HEK293T (cell line): ENCODE measurements around the gene RSRC1.

Experiments
- CTCF ChIA-PET: fragments of 350-600 bp; formaldehyde crosslinking; extraction: SDS; loops from one replicate; lab custom pipeline; 2021; ENCODE audit warnings: antibody characterized with exemption, inconsistent platforms; lab: Yijun Ruan, JAX
- POLR2A ChIA-PET: fragments of 350-600 bp; formaldehyde crosslinking; extraction: SDS; loops from one replicate; lab custom pipeline; 2020; ENCODE audit warnings: antibody characterized with exemption, inconsistent platforms; lab: Yijun Ruan, JAX
- DNase-seq: peaks from one replicate; pipeline ENCODE4 v3.0.0; 2012; ENCODE audit warnings: mixed read lengths; ENCODE audit errors: extremely low spot score
- ARNT ChIP-seq: fragments of 450-650 bp; IDR thresholded peaks from 2 replicates; pipeline ENCODE4 v1.6.1; 2017; ENCODE audit warnings: mild to moderate bottlenecking
- BHLHE40 ChIP-seq: fragments of 450-650 bp; IDR thresholded peaks from 2 replicates; pipeline ENCODE4 v1.6.1; 2016; ENCODE audit warnings: mild to moderate bottlenecking, moderate library complexity, borderline replicate concordance
- CTBP1 ChIP-seq: fragments of 450-650 bp; IDR thresholded peaks from 2 replicates; pipeline ENCODE4 v1.6.1; 2016; ENCODE audit warnings: borderline replicate concordance
- ELF4 ChIP-seq: fragments of 450-650 bp; IDR thresholded peaks from 2 replicates; pipeline ENCODE4 v1.6.1; 2017; ENCODE audit warnings: antibody characterized with exemption
- FOXA1 ChIP-seq: fragments of 450-650 bp; IDR thresholded peaks from 2 replicates; pipeline ENCODE4 v1.6.1; 2016; ENCODE audit warnings: mild to moderate bottlenecking
- FOXK2 ChIP-seq: fragments of 450-650 bp; IDR thresholded peaks from 2 replicates; pipeline ENCODE4 v1.6.1; 2016; ENCODE audit warnings: mild to moderate bottlenecking
- FOXM1 ChIP-seq: fragments of 450-650 bp; IDR thresholded peaks from 2 replicates; pipeline ENCODE4 v1.6.1; 2017; ENCODE audit warnings: mild to moderate bottlenecking, borderline replicate concordance
- HDGF ChIP-seq: fragments of 450-650 bp; IDR thresholded peaks from 2 replicates; pipeline ENCODE4 v1.6.1; 2017; ENCODE audit warnings: antibody characterized with exemption, borderline replicate concordance
- L3MBTL2 ChIP-seq: fragments of 450-650 bp; conservative IDR thresholded peaks from 2 replicates; pipeline ENCODE4 v1.6.1; 2016; ENCODE audit warnings: mild to moderate bottlenecking
- LEF1 ChIP-seq: fragments of 450-650 bp; IDR thresholded peaks from 2 replicates; pipeline ENCODE4 v1.6.1; 2017; ENCODE audit warnings: mild to moderate bottlenecking, borderline replicate concordance
- NFRKB ChIP-seq: fragments of 450-650 bp; IDR thresholded peaks from 2 replicates; pipeline ENCODE4 v1.6.1; 2016; ENCODE audit warnings: mild to moderate bottlenecking, moderate library complexity
- SP1 ChIP-seq: fragments of 450-650 bp; IDR thresholded peaks from 2 replicates; pipeline ENCODE4 v1.6.1; 2017
- SUZ12 ChIP-seq: fragments of 450-650 bp; IDR thresholded peaks from 2 replicates; pipeline ENCODE4 v1.6.1; 2016; ENCODE audit warnings: mild to moderate bottlenecking
- TARDBP ChIP-seq: fragments of 450-650 bp; IDR thresholded peaks from 2 replicates; pipeline ENCODE4 v1.6.1; 2016
- ZNF384 ChIP-seq: fragments of 450-650 bp; IDR thresholded peaks from 2 replicates; pipeline ENCODE4 v1.6.1; 2016
- TF ChIP-seq, protein P1 (sequence below): fragments of 450-650 bp; IDR thresholded peaks from 2 replicates; pipeline ENCODE4 v1.6.1; 2016

Gene RSRC1

DNA sequence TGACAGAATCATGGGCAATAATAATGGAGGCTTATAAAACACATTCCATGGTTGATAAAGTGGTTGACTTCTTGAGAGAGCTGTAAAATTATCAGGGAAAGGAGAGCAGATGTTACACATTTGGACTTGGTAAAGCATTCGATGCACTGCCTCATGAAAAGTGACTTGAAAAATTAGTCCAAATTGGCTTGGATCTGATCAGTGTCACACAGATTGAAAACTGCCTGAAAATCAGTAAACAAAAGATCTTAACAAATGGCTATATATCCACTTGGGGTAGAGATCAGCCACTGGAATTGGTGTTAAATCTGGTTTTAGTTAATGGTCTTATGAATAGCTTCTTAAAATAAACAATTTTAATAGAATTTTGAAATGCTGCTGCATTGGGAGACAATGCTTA, 24.0 kb upstream of the RSRC1 start:
- CTCF ChIA-PET, result no interaction called here
- DNase-seq, result no peak
- POLR2A ChIA-PET, result no interaction called here
- TF ChIP-seq FOXK2, result no peak
- no peak for TF ChIP-seq FOXA1

DNA sequence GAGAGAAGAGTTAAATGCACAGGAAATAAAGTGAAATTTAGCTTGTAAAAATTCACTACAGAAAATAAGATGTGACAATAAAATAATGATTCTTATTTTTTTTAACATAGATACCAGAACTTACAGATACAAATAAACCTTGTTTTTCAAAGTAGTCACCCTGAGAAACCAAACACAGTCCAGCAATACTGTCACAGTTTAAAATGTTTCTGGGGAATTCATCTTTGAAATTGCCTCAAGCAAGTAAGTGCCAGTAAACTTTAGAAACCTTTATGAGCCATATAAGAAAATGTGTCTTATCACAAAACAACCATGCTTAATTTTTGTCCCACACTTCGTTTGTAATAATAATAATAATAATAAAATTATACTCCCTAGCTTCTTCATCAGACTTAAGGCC, 23.5 kb upstream of the RSRC1 start:
- no peak for TF ChIP-seq ZNF384
- no peak for TF ChIP-seq ELF4
- TF ChIP-seq FOXA1, result no peak
- TF ChIP-seq, protein P1, sequence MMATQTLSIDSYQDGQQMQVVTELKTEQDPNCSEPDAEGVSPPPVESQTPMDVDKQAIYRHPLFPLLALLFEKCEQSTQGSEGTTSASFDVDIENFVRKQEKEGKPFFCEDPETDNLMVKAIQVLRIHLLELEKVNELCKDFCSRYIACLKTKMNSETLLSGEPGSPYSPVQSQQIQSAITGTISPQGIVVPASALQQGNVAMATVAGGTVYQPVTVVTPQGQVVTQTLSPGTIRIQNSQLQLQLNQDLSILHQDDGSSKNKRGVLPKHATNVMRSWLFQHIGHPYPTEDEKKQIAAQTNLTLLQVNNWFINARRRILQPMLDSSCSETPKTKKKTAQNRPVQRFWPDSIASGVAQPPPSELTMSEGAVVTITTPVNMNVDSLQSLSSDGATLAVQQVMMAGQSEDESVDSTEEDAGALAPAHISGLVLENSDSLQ, result no peak
- no peak for TF ChIP-seq FOXM1
- no peak for TF ChIP-seq CTBP1
- TF ChIP-seq ARNT, result no peak
- no peak for TF ChIP-seq TARDBP
- no peak for TF ChIP-seq SP1
- ChIA-PET POLR2A (no interaction called here), CTCF (no interaction called here)
- no peak for DNase-seq

DNA sequence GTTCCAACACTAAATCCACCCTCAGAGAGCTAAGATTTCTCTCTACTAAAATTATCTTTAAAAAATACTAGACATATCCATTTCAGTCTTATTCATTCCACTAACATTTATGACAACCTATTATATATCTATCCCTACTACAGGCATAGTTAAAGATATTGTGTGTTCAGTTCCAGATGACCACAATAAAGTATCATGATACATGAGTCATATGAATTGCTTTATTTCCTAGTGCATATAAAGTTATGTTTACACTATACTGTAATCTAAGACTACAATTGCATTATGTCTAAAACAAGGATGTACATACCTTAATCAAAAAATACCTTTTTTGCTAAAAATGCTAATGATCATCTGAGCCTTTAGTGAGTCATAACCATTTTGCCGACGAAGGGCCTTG, 23.1 kb upstream of the RSRC1 start:
- TF ChIP-seq TARDBP (no peak), ZNF384 (no peak), FOXA1 (no peak), ARNT (no peak), L3MBTL2 (no peak), BHLHE40 (no peak), SP1 (no peak), LEF1 (no peak), HDGF (no peak), FOXM1 (no peak), FOXK2 (no peak), ELF4 (no peak), NFRKB (no peak), SUZ12 (no peak), CTBP1 (no peak)
- TF ChIP-seq, protein P1, result no peak
- ChIA-PET CTCF (no interaction called here), POLR2A (no interaction called here)
- no peak for DNase-seq

DNA sequence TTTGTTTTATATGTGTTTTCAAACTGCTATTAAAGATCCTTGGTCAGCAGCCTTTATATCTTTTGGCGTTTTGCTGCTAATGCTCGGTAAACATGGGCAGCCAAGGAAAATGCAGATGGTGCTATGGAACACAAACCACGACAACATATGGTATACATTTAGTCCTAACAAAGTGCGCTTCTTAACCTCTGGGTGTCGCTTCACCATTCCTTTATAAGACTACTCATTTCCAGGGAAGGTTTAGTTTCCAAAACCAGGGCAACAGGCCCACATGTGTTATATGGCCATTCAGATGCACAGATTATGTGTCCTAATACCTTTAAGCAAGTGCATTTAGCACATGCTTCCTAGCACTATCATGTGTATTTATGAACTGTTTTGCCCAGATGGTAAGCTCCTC, 18.4 kb upstream of the RSRC1 start:
- POLR2A ChIA-PET, result no interaction called here
- no peak for DNase-seq
- TF ChIP-seq LEF1 (no peak), ZNF384 (no peak), L3MBTL2 (no peak), FOXM1 (no peak), ARNT (no peak), FOXK2 (no peak), FOXA1 (no peak)
- CTCF ChIA-PET, result no interaction called here

DNA sequence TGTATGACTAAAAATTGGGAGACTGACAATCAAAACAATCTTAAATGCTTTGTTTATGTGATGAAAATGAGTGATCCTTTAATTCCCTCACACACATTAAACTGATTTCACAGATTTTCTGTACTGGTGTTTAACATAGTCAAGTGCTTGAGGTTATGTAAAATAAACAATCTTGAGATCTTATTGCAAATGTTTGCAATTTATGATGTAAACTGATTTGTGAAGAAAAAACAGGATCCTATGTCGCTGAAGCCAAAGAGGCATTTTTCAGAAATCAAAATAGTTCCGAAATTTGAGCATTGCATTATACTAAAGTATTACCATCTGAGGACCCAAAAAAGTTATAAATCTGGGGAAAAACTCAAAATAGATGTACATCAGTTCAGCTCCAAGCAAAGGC, 16.4 kb upstream of the RSRC1 start:
- CTCF ChIA-PET, result no interaction called here
- TF ChIP-seq BHLHE40 (no peak), ZNF384 (no peak)
- DNase-seq, result no peak
- POLR2A ChIA-PET, result no interaction called here

DNA sequence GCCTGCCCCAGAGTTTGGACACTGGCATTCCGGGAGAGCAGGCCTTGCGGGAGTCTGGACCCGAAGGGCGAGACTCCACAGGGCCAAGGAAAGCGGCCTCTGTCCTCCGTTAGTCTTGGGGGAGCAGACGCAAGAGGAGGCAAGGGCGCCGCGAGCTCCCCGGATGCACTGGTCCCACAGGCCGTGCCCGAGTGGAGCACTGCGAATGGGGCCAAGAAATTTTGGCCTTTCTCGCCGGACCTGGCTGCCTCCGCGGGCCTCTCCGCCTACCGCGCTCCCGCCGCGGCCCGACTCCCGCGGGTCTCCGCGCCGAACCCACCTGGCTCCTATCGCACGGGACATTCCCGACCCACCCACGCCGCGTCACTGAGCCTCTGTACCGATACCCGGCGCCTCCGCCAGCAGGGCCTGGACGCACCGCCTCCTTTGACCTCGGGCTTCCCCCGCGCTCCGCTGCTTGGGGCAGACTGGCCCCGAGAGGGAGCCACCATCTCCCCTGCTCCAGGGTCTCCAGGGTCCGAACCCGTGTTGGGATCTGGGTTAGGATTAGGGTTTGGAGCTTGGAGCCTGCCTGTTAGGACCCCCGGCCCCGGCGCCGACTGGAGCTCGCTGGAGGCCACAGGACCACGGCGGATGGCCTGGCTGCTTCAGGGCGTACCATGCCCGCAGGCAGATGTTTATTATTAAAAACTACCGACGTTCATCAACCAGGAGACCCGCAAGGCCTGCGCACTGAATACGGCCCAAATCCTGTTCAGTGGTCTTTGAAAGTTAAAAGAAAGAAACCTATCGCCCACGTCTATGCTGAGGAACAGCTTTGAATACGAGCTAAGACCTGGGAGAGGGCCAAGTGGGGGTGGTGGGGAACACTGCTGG, 15.4 kb upstream of the RSRC1 start:
- DNase-seq, result no peak
- TF ChIP-seq ARNT (no peak), LEF1 (no peak), ELF4 (no peak), FOXM1 (no peak)
- CTCF ChIA-PET, result no interaction called here
- POLR2A ChIA-PET, result no interaction called here

DNA sequence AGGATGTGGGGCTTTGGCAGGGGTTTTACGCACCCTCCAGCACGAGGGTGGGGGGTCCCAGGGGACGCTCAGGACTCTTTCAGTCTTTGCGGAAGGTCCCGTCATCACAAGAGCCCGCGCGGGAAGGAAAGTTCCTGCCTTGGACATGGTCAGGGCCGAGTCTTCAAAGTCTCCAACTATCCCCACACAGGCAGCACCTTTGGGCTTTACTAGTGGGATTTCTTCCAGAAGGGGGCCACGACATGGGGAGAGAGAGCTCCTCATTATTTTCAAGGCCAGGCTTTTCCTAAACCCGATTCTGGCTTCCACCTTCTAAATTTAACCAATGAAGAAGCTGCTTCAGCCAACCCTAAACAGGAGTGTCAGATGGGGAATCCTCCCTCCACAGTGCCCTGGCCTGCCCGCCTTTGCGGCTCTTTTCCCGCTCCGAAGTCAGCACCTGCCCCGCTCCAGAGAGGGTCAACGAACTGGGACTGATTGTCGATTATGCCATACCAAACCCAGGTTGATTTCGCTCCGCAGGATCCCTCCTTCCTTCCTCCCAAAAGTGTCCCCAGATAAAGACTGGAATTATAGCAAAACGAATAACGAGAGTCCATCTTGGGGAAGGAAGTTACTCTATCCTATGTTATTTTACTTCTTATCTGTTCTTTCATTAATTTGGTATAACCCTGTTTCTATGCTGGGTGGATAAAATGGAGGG, 14.6 kb upstream of the RSRC1 start:
- ChIA-PET POLR2A (no interaction called here), CTCF (no interaction called here)
- no peak for DNase-seq
- TF ChIP-seq, protein P1, result no peak
- no peak for TF ChIP-seq ZNF384
- no peak for TF ChIP-seq FOXM1
- no peak for TF ChIP-seq CTBP1
- TF ChIP-seq FOXK2, result no peak
- no peak for TF ChIP-seq FOXA1
- no peak for TF ChIP-seq SP1
- TF ChIP-seq ARNT, result no peak
- TF ChIP-seq HDGF, result no peak
- TF ChIP-seq SUZ12, result no peak
- no peak for TF ChIP-seq ELF4
- TF ChIP-seq NFRKB, result no peak
- TF ChIP-seq BHLHE40, result no peak
- no peak for TF ChIP-seq L3MBTL2
- no peak for TF ChIP-seq LEF1
